NB4 (cell line): ENCODE measurements around the gene OTX2.

Experiments used
- DNase-seq: peaks from one replicate; pipeline ENCODE4 v3.0.0; 2010; ENCODE audit warnings: low read depth
- H3K4me3 ChIP-seq: one replicate; pipeline ENCODE4 v1.5.1; 2011; ENCODE audit warnings: mild to moderate bottlenecking, low read depth, low read length, moderate library complexity
- MYC ChIP-seq: IDR thresholded peaks from 2 replicates; pipeline ENCODE4 v1.6.1; 2011; ENCODE audit warnings: low read depth, low read length
- POLR2A ChIP-seq: IDR thresholded peaks from 2 replicates; pipeline ENCODE4 v1.6.1; 2011; ENCODE audit warnings: mild to moderate bottlenecking; ENCODE audit not compliant: insufficient read length; ENCODE audit errors: extremely low read depth
- TF ChIP-seq, protein P1 (sequence below): IDR thresholded peaks from one replicate; pipeline ENCODE4 v1.5.1; 2012; ENCODE audit warnings: low read depth, low read length
- TF ChIP-seq, protein P2 (sequence below): IDR thresholded peaks from 2 replicates; pipeline ENCODE4 v1.6.1; 2011; ENCODE audit warnings: low read depth, low read length

Gene OTX2

DNA sequence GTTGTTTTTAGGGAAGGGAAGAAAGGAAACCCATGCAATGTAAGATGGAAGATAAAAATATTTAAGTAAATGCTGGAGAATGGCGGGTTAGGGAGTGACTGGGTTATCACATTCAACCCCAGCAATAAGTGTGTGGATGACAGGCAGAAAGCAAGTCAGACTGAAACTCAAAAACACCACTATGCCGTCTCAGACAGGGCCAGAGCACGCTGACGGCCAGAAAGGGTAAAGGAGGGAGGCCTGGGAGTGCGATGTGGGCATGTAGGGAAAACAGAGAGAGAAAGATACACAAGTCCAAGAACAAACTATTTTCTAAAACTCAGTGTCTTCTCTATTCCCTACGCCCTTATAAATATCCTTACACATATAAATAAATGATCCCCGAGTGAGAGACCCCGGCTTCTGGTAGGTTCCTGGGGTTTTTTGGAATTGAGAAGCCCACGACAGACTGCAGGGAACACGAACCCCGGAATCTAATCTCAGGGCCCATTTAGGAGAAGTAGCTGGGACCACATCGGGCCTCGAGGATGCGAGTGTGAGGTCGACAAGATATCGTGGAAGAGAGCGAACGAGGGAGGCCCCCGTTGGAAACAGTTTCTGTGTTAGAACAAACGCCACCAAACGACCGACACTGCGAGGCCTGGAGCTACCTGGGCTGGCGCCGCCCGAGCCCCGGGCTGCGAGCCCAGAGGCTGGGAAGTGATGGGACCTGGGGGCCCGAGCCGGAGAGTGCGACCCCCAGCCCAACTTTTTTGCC is 735 bp upstream of the OTX2 start:
- TF ChIP-seq MYC (no peak), POLR2A (no peak)
- TF ChIP-seq, protein P1, sequence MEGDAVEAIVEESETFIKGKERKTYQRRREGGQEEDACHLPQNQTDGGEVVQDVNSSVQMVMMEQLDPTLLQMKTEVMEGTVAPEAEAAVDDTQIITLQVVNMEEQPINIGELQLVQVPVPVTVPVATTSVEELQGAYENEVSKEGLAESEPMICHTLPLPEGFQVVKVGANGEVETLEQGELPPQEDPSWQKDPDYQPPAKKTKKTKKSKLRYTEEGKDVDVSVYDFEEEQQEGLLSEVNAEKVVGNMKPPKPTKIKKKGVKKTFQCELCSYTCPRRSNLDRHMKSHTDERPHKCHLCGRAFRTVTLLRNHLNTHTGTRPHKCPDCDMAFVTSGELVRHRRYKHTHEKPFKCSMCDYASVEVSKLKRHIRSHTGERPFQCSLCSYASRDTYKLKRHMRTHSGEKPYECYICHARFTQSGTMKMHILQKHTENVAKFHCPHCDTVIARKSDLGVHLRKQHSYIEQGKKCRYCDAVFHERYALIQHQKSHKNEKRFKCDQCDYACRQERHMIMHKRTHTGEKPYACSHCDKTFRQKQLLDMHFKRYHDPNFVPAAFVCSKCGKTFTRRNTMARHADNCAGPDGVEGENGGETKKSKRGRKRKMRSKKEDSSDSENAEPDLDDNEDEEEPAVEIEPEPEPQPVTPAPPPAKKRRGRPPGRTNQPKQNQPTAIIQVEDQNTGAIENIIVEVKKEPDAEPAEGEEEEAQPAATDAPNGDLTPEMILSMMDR = no peak
- TF ChIP-seq, protein P2, sequence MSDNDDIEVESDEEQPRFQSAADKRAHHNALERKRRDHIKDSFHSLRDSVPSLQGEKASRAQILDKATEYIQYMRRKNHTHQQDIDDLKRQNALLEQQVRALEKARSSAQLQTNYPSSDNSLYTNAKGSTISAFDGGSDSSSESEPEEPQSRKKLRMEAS = no peak
- no peak overlapping the region for H3K4me3 ChIP-seq
- DNase-seq = no peak

DNA sequence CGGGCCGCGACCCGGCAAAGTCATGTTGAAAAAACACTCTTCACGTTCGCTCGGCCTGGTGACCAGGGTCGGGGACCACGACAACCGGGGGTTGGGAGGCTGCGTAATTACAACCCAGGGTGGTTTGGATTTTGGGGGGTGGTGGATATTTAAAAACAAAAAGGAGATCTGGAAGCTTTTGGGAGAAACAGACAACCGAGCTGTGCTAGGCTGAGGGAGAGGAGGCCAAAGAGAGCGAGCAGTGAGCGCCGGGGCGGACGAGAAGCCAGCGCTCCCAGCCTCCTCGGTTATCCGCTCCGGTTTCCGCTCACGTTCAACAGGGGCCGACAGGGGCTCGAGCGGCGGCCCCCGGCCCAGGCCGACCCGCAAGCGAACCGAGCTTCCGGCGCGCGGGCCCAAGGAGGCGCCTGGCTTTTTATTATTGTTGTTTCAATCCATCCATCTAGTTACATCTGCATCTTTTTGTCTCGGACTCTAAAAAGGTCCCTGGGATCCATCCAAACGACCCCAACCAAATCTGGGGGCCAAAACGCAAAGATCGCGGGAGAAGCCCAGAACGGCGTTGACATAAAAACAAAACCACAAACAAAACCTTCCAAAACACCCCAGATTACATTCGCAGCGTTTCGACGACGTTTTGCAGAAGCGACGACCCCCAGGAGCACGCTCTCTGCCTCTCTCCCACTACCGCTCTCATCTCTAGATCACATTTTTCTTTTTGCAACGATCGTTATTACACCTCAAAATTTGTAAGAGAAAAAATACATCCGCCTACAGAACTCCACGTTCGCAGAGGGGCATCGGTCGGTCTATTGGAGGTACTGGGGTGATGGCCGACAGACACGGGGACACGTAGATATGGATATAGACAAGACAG is 771 bp downstream of the OTX2 start:
- no peak overlapping the region for H3K4me3 ChIP-seq
- TF ChIP-seq MYC (no peak), POLR2A (no peak)
- TF ChIP-seq, protein P1 = no peak
- TF ChIP-seq, protein P2 = no peak
- DNase-seq = no peak

DNA sequence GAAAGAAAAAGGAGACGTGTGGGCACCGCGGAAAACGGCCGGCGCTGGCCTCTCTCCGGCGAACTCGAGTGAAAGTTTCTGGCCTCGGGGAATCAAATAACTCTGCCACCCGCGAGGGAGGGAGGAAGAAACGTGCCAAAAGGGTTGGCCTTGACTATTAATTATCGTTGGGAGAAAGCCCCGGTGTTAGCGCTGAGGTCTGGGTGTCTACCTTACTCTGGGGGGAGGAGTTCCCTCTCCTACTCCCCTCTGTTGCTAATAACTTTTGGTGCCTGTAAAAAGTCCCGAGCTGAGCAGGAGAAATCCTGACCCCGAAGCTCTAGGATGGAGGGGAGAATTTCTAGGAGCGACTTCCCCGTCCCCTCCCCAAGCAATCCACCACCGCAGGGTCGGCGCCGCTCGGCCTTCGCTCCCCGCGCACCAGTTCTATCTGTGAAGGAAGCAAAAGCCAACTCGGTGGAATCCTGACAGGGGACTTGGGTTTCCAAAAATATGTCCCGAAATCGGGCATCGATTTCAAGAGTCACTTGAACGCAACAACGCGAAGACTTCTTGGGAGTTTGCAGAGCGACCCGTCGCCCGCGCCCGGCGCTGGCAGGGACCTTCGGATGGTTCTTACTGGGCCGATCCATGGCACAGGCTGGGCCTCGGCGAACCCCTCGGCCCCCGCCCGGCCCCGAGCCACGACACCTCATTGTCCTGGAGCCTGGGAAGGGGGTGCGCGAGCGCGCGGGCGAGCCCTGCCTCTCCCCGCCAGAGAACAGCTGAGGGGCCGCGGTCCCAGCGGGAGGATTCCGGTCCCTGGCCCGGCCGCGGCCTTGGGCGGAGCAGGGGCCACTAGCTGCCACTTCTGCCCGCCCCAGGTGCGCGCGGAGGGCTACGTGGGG is 1.7 kb downstream of the OTX2 start:
- H3K4me3 ChIP-seq = no peak overlapping the region
- DNase-seq = no peak
- TF ChIP-seq POLR2A = no peak

DNA sequence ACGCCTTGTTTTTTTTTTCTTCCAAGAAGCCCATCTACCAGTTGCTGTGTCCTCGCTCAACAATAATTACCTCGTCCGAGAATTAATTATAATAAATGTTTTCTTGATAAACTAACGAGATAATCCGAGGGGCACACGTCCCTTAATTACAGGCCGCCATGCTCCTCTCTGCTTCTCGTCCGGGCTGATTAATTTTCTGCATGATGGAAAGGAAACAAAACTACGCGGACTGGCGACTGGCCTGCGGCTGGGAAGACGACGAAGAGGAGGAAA is 2.2 kb downstream of the OTX2 start:
- no peak overlapping the region for H3K4me3 ChIP-seq
- TF ChIP-seq, protein P2 = no peak
- TF ChIP-seq MYC (no peak), POLR2A (no peak)
- TF ChIP-seq, protein P1 = no peak
- DNase-seq = no peak

DNA sequence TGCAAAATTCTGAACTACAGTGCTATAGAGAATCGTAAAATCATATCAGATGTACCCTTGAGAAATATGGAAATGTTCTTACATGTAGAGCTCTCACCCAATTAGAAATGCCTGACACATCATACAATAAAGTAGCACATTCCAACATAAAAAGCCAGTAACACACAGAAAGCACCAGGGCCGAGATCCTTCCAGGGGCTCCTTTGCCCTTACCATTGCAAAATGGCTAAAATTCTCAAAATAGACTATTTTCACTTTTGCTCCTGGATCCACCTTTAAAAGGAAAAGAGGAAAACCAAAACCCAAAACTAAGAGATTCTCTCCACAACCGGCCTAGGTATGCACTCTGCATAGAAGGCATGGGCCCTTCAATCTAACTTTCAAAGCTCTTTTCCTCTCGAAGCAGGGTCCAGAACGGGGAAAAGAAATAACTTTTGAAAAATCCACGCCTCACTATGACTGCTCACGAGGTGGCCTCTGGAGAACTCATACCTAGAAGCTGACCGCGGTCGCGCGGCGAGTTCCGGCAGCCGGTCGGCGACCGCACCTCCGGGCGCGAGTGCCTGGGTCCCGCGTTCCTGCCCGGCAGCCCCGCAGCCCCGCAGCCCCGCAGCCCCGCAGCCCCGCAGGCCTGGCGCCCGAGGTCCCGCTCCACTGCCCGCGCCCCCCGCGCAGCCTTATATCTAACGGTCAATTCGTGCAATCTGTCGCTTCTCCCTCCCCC is 2.7 kb downstream of the OTX2 start:
- no peak for TF ChIP-seq MYC
- TF ChIP-seq, protein P1 = no peak
- no peak overlapping the region for H3K4me3 ChIP-seq
- DNase-seq = no peak

DNA sequence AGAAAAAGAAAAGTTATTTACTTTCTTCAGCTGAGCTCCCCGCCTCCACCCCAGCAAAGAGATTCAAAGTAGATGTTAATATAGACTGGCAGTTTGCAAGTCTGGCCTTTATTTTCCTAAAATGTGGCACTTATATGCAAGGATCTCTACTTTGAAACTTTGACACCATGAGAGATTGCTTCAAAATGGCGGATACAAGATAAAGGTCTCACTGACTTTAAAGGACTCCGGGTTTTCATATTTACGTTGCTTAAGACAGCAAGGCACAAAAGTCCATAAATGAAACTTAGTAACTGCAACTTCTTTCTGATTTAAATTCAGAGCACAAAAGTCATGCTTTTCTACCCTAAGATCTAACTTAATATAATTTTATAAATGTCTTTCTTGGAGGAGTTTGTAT is 3.5 kb downstream of the OTX2 start:
- DNase-seq = no peak
- H3K4me3 ChIP-seq = no peak overlapping the region
- TF ChIP-seq MYC = no peak
